ENCODE measurements around the gene ZNF732.

- TF ChIP-seq, protein P1, sequence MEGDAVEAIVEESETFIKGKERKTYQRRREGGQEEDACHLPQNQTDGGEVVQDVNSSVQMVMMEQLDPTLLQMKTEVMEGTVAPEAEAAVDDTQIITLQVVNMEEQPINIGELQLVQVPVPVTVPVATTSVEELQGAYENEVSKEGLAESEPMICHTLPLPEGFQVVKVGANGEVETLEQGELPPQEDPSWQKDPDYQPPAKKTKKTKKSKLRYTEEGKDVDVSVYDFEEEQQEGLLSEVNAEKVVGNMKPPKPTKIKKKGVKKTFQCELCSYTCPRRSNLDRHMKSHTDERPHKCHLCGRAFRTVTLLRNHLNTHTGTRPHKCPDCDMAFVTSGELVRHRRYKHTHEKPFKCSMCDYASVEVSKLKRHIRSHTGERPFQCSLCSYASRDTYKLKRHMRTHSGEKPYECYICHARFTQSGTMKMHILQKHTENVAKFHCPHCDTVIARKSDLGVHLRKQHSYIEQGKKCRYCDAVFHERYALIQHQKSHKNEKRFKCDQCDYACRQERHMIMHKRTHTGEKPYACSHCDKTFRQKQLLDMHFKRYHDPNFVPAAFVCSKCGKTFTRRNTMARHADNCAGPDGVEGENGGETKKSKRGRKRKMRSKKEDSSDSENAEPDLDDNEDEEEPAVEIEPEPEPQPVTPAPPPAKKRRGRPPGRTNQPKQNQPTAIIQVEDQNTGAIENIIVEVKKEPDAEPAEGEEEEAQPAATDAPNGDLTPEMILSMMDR (IDR thresholded peaks at IDR 0.05): no peak
- no peak for TF ChIP-seq POLR2A (IDR thresholded peaks at IDR 0.05)
Measured at GRCh38 chr4:335515-335914, 30.2 kb upstream of the ZNF732 start.
